Myocyte (in vitro differentiated cells): ENCODE data around the gene MLXIP. TPM values are rescaled to one million over a fixed set of nuclear protein-coding genes. Genes with fewer than 3 reads are reported as not detected.

ENCODE experiments used
- DNase-seq: peaks from one replicate; pipeline ENCODE4 v3.0.0-alpha.2; 2012; ENCODE audit warnings: low read depth
- total RNA-seq: library from RNA; depleted of rRNA; stranded (reverse); fragments of >200 nt; gene quantifications from 2 replicates; pipeline ENCODE4 v1.2.3, GENCODE V29; 2014

The MLXIP gene
- total RNA-seq, 1 donor from 2014 or later = 14.6 TPM

DNA sequence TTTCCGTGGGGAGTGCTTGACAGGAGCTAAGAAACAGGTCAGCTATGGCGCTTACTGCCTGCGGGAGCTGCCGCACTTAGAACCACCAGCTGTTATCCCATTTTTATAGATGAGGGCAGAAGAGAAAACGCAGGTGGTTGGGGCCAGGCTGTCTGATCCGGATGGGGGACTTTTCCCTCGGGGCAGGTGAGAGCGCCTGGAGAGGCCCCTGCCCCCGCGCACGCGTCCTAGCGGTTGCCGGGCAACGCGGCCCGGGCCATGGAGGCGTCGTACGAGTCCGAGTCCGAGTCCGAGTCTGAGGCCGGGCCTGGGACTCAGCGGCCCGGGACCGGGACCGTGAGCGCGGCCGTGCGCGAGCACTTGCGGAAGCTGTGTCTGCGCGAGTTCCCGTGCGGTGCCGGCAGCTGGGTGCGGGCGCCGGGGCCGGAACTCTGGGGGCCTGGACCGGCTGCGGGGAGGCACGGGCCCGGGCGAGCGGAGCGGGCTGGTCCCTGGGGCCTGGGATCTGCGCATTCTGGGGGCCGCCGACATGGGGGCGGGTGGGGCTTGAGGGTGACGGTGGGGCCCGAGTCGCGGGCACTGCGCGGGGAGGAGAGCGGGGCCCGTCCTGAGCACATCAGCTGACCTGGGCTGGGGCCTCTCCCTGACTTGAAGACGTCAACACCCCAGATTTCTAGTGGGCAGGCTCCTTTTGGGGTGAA is 104.5 kb downstream of the MLXIP start, which contains the start of gene LRRC43:
Gene LRRC43, plus strand, starts transcription at position 237 of the 701 bp plus-strand sequence. Its CDS starts 22 bp downstream, at position 259.
- DNase-seq = peak; percentile 40

GRCh38 chr12:122183588-122183940 is 105.0 kb downstream of the MLXIP start:
- no peak for DNase-seq

DNA sequence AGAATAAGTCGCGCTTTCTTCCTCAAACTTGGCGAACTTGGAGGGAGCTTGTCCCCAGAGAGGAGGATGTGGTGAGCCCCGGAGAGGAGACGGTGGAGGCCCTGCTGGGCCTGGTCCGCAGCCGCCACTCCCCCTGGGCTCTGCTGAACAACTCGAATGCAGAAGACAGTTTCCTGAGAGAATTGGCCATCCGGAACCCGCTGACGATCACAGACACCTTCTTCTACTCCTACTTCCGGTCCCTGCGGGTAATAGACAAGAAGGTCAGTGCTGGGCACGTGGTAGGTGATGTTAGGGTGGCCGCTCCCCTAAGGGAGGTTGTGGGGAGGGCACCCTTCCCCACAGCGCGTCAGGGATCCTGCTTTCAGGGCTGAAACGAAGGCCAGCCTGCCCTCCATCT is 106.0 kb downstream of the MLXIP start:
- DNase-seq = no peak

DNA sequence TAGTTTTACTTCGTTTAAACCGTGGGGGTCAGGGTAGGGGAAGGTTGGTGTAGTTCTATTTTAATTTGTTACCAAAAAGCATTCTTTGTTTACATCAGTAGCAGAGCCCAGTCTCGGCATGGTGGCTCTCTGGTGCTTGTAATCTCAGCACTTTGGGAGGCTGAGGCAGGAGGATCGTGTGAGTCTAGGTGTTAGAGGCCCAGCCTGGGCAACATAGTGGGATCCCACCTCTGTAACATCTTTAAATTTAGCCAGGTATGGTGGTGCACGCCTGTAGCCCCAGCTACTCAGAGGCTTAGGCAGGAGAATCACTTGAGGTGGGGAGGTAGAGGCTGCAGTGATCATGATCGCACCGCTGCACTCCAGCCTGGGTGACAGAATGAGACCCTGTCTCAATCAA is 106.5 kb downstream of the MLXIP start:
- DNase-seq = no peak

- DNase-seq = no peak
Observed at GRCh38 chr12:122185494-122186082, 107.0 kb downstream of the MLXIP start.

DNA sequence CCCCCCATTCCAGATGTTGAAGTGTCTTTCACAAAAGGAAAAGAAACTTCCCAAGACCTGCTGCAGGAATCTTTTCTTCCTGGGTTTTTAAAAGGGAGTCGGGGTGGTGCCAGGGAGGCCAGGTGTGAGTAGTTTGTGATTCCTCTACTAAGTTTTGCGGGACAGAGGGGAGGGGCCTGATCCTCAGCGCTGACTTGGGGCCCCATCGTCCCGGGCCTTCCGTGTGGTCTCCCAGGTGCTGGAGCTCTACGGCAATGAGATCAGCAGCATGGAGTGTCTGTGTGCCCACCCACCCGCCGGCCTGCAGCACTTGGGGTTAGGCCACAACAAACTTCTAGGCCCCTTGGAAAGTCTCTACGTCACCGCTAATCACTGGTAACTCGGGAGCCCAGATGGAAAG is 108.9 kb downstream of the MLXIP start:
- DNase-seq = no peak

DNA sequence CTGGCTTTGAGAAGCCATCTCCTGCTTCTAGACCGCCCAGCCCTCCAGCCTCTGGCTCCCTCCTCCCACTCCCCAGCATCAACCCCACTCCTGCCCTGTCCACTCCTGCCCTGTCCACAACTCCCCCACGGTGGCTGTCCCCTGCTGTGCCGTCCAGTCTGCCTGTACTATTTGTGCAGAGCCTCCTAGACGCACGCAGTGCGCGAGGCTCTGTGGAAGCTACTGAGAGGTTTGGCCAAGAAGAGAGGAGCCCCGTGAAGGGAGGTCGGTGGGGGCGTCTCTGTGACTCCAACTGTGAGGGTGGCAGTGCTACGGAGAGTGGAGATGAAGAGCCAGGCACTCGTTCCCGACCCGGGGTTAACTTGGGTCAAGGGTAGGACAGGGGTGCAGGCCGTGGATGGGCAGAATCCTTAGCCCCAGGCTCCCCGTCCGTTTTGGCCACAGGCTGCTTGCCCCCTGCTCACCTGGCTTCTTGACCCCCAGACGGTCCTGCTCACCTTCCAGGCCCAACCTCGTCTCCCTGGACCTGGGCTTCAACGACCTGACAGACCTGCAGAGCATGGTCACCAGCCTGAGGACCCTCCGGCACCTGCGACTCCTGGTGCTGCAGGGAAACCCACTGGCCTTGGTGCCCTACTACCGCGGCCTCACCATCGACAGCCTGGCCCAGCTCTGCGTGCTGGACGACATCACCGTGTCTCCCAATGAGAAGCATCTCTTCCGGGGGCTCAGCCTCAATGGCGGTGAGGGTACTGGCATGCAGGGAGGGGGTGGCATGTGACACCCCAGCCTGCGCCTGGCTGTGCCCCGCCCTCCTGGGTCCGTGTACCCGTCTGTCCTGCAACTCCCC is 111.3 kb downstream of the MLXIP start:
- no peak for DNase-seq

DNA sequence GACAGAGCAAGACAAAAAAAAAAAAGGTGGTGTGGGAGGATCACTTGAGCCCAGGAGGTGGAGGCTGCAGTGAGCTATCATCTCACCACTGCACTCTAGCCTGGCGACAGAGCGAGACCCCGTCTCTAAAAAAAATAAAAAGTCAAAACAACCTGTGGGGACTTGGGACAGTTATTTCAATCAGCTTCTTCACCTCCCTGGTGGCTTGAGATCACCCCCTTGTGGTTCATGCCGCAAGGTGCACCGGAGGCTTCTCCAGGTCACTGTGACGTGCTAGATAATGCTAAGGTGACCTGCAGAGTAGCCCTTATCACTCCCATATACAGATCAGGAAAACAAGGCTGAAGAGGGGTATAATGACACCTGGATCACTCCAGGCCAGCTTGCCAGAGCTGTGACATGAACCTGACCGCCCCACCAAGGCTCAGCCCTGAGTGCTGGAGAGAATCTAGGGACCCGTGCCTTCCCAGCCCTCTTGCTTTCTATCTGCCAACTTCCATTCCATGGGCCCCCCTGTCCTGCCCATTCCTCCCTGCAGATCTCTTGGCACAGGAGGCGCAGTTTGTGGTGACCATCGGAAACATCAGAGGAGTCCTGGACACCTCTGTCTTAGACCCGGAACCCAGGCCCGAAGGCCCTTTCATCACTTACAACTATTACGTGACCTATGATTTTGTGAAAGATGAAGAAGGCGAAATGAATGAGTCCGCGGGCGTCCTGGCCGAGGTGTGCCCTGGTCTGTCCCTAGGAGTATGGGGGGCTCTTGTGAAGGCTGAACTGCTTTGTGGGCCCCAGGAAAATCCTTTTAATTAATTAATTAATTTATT is 112.5 kb downstream of the MLXIP start:
- DNase-seq = peak; percentile 54

DNA sequence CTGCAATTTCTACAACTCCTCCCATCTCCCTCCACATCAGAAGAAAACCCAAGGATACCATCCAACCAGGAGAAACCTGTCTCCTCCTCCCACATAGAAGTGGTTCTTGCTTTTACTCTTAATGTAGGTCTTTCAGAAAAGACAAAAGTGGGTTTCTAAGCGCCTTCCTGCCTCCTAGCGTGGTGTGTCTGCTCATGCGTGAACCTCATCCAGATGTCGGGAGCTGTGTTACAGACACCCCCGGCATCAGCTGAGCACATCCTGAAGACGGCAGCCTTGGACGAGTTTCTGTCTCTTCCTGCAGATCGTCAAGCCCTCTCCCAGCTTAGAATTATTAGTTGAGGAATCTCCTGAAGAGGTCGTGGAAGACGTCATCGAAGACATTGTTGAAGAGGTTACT is 113.9 kb downstream of the MLXIP start:
- DNase-seq = no peak

DNA sequence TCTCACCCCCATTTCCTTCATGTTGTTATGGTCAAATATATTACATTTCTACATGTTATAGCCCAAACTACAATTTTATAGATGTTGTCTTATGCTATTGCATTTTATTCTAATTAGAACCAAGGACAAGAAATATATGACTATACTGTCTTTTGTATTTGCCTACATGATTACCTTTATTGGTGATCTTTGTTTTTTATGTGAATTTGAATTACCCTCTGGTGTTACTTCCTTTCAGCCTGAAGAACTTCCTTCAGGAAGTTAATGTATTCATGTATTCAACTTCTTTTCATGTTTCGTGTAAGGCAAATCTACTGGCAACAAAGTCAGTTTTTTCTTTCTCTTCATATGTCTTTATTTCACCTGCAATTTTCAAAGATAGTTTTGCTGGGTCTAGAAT is 116.2 kb downstream of the MLXIP start:
- no peak for DNase-seq

DNA sequence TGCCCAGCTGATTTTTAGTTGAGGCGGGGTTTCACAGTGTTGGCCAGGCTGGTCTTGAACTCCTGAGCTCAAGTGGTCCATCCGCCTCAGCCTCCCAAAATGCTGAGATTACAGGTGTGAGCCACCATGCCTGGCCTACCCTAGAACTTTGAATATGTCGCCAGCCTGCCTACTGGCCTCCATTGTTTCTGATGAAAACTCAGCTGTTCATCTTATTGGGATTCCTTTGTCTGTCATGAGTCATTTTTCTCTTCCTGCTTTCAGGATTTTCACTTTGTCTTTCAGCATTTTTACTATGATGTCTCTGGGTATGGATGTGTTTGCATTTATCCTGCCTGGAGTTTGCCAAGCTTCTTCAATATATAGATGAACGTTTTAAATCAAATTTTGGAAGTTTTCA is 116.8 kb downstream of the MLXIP start:
- DNase-seq = no peak

Other genes with a start within 250 kb of the MLXIP start
- 0.13 TPM in 1 of 2 replicates, not detected in the other for gene HPD, start 219.9 kb upstream of the MLXIP start, total RNA-seq
- 86.5 and 98.8 TPM in 2 replicates for gene PSMD9, start 190.0 kb upstream of the MLXIP start, total RNA-seq
- 0.99 and 2.5 TPM in 2 replicates for gene CFAP251, start 160.2 kb upstream of the MLXIP start, total RNA-seq
- gene BCL7A, start 56.9 kb upstream of the MLXIP start, total RNA-seq = 14.0 and 17.2 TPM in 2 replicates
- gene IL31, start 95.5 kb downstream of the MLXIP start, total RNA-seq = not detected in 2 replicates
- not detected in 2 replicates for gene LRRC43, start 104.4 kb downstream of the MLXIP start, total RNA-seq
- 0.36 TPM in 1 of 2 replicates, not detected in the other for gene B3GNT4, start 125.0 kb downstream of the MLXIP start, total RNA-seq
- 60.2 and 63.9 TPM in 2 replicates for gene DIABLO, start 147.3 kb downstream of the MLXIP start, total RNA-seq
- gene VPS33A, start 187.7 kb downstream of the MLXIP start, total RNA-seq = 19.0 and 20.0 TPM in 2 replicates